ENCODE results near the gene ZBTB11. TPM values are rescaled to one million over a fixed set of nuclear protein-coding genes. Genes with fewer than 3 reads are reported as not detected.
A peak's percentile ranks its signal among the peaks of the same experiment; 100 is the strongest.

ZBTB11 gene
- total RNA-seq, 1 donor from 2014 or later: 13.0 TPM

GRCh38 chr3:101603184-101603583 lies 73.7 kb downstream of the ZBTB11 start:
- H3K36me3 Mint-ChIP-seq (ENCODE audit: low read depth, unreplicated experiment): no peaks in the 10 kb centered on the region
- H3K9me3 Mint-ChIP-seq (ENCODE audit: unreplicated experiment): no peaks in the 10 kb centered on the region
- peaks cover 2% of the 10 kb centered on the region for H3K27me3 Mint-ChIP-seq (ENCODE audit: unreplicated experiment)
- no peak overlapping the region for H3K27ac Mint-ChIP-seq (ENCODE audit: unreplicated experiment)
- TF ChIP-seq CTCF (IDR thresholded peaks at IDR 0.05; ENCODE audit: unreplicated experiment): no peak
- no peak overlapping the region for H3K4me3 Mint-ChIP-seq (ENCODE audit: unreplicated experiment)
- DNase-seq (ENCODE audit: low spot score): no peak
- H3K4me1 Mint-ChIP-seq (ENCODE audit: unreplicated experiment): peaks cover 3% of the 10 kb centered on the region

- Mint-ChIP-seq H3K4me1 (ENCODE audit: unreplicated experiment) (peaks cover 3% of the 10 kb centered on the region), H3K27ac (ENCODE audit: unreplicated experiment) (peak overlapping the region; percentile 84), H3K9me3 (ENCODE audit: unreplicated experiment) (no peaks in the 10 kb centered on the region), H3K36me3 (ENCODE audit: low read depth, unreplicated experiment) (no peaks in the 10 kb centered on the region), H3K4me3 (ENCODE audit: unreplicated experiment) (no peak overlapping the region), H3K27me3 (ENCODE audit: unreplicated experiment) (peaks cover 2% of the 10 kb centered on the region)
- DNase-seq (ENCODE audit: low spot score): no peak
- TF ChIP-seq CTCF (IDR thresholded peaks at IDR 0.05; ENCODE audit: unreplicated experiment): no peak
Observed at GRCh38 chr3:101602731-101603130, 74.2 kb downstream of the ZBTB11 start.

Other genes starting within 250 kb of the ZBTB11 start
- gene SENP7, start 163.9 kb downstream of the ZBTB11 start, total RNA-seq (ENCODE audit: unreplicated experiment): 36.6 TPM
- gene TRMT10C, start 115.3 kb downstream of the ZBTB11 start, total RNA-seq (ENCODE audit: unreplicated experiment): 26.3 TPM
- gene PCNP, start 103.0 kb downstream of the ZBTB11 start, total RNA-seq (ENCODE audit: unreplicated experiment): 117 TPM
- 1,216 TPM for gene RPL24, start 9.6 kb upstream of the ZBTB11 start, total RNA-seq (ENCODE audit: unreplicated experiment)
- 7.2 TPM for gene CEP97, start 47.5 kb upstream of the ZBTB11 start, total RNA-seq (ENCODE audit: unreplicated experiment)
- 20.3 TPM for gene NXPE3, start 102.1 kb upstream of the ZBTB11 start, total RNA-seq (ENCODE audit: unreplicated experiment)
- gene NFKBIZ, start 172.4 kb upstream of the ZBTB11 start, total RNA-seq (ENCODE audit: unreplicated experiment): 20.5 TPM

Measured in endothelial cell (in vitro differentiated cells).